Omental fat pad (tissue), 4 donors: ENCODE measurements around the gene DERL3. TPM values are rescaled to one million over a fixed set of nuclear protein-coding genes. Genes with fewer than 3 reads are reported as not detected.

Experiments
- ATAC-seq: fragments of 150-250 bp; one replicate; pipeline ENCODE4 v1.9.1; 2016; ENCODE audit warnings: mild to moderate bottlenecking, moderate library complexity; ENCODE audit not compliant: low FRiP score
- DNase-seq: peaks from one replicate; pipeline ENCODE4 v3.0.0-alpha.2; 2019; ENCODE audit warnings: low spot score
- CTCF ChIP-seq, 3 donors: fragments of 450-650 bp; IDR thresholded peaks; one replicate each; pipeline ENCODE4 v1.5.1; 2016 to 2017; ENCODE audit warnings: antibody characterized with exemption in 3 of 3, mild to moderate bottlenecking in 3 of 3, moderate library complexity in 2 of 3
- small RNA-seq: library from RNA; depleted of rRNA; stranded (forward); fragments of <200 nt; gene quantifications from one replicate; pipeline ENCODE3, GENCODE V24; 2016
- total RNA-seq, 4 donors: library from RNA; depleted of rRNA; stranded (reverse); fragments of >200 nt; gene quantifications; one replicate each; pipeline ENCODE4 v1.1.0, GENCODE V29; 2016

DERL3 gene
- total RNA-seq, 4 donors from 2014 or later, result 0.47 to 3.1 (median 1.5) TPM

DNA sequence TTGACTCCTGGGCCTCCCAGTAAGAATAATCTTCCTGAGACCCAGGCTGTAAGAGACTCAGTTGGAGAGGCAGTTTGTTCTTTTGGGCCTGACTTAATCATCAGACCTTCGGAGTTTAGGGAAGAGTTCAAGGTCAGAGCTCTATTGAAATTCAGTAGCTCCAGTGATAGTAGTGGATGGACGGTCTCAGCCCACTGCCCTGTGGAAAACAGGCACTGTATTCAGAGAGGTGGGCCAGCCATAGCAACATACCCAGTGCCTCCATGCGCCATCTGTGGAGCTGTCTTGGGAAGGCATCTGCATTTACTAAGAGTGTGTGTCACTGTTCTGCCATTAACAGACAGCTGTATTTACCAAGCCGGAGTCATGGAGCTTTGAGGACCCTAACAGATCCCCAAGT lies 49.2 kb downstream of the DERL3 start:
- no peak for DNase-seq
- no peak for ATAC-seq
- no peak for TF ChIP-seq CTCF (IDR thresholded peaks at IDR 0.05)

GRCh38 chr22:23789121-23789520 lies 49.7 kb downstream of the DERL3 start:
- ATAC-seq, result no peak
- TF ChIP-seq CTCF (IDR thresholded peaks at IDR 0.05), result no peak
- no peak for DNase-seq

GRCh38 chr22:23787910-23788309 lies 50.9 kb downstream of the DERL3 start:
- DNase-seq (no peak), ATAC-seq (no peak)
- TF ChIP-seq CTCF (IDR thresholded peaks at IDR 0.05), result no peak

DNA sequence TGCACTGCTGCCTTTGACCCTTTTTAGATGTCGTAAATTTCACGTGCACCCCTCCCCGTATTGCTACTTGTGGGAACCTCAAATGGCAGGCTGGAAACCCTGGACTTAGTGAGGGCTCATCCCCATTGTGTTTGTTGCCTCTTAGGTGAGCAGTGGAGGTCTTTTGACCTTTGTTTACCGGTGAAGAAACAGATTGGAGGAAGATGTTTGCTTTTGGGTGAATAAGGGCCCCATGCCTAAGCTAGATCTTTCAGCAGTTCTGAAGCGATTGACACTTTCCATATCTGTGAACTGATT lies 51.3 kb downstream of the DERL3 start:
- ATAC-seq (no peak), DNase-seq (no peak)
- TF ChIP-seq CTCF (IDR thresholded peaks at IDR 0.05), result no peak

GRCh38 chr22:23786752-23787599 lies 51.8 kb downstream of the DERL3 start, which contains the start of gene SMARCB1:
Gene SMARCB1 (plus strand): TSS chr22:23786966. CDS start chr22:23787170, 204 bp downstream.
- no peak for TF ChIP-seq CTCF (IDR thresholded peaks at IDR 0.05)
- DNase-seq, result peak; percentile 78
- ATAC-seq, result peak; percentile 88

DNA sequence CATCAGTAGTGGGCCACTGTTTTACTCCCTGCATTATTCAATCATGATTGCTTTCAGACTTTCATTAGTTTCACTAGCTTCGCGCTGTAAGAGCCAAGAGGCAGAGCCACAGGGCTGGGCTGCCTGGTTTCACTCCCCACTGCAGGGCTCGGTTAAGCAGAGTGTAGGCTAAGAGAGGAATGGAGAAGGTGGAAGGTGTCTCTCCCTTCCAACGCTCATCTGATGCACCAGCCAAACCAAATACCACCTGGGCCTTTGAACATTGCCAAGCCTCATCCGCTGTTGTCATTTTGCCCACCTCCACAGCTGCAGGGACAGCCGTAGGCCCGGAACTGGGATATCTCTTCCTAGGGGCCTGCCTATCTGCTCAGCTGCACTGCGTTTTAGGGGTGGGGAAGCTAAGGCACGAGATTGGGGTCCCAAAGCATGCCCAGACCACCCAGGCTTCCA lies 52.5 kb downstream of the DERL3 start:
- DNase-seq, result no peak
- no peak for TF ChIP-seq CTCF (IDR thresholded peaks at IDR 0.05)
- no peak for ATAC-seq

Small RNA genes lying within 50 kb of the gene (small RNA-seq; reads per million reads assigned to genes)
- gene RN7SL268P, result not detected

Other genes with a start within 250 kb of the DERL3 start
- gene DRICH1, start 206.7 kb downstream of the DERL3 start, total RNA-seq, result 1 to 10 TPM in 1 of 4 donors, under 1 TPM in 2, not detected in 1; 0.56 to 1.3 (median 0.72) TPM
- gene RGL4, start 148.0 kb downstream of the DERL3 start, total RNA-seq, result 1 to 10 TPM in 2 of 4 donors, under 1 TPM in 1, not detected in 1; 0.38 to 6.9 (median 1.3) TPM
- 1 to 10 TPM; 2.8 to 5.1 (median 4.0) TPM for gene ZNF70, start 87.9 kb downstream of the DERL3 start, total RNA-seq
- gene VPREB3, start 84.6 kb downstream of the DERL3 start, total RNA-seq, result not detected
- gene C22orf15, start 76.0 kb downstream of the DERL3 start, total RNA-seq, result not detected
- 10 to 100 TPM; 19.9 to 61.2 (median 31.2) TPM for gene CHCHD10, start 71.0 kb downstream of the DERL3 start, total RNA-seq
- gene MMP11, start 66.2 kb downstream of the DERL3 start, total RNA-seq, result 1 to 10 TPM in 2 of 4 donors, under 1 TPM in 1, not detected in 1; 0.79 to 3.1 (median 2.1) TPM
- 10 to 100 TPM; 38.8 to 50.9 (median 47.6) TPM for gene SMARCB1, start 52.0 kb downstream of the DERL3 start, total RNA-seq
- 1 to 10 TPM; 3.1 to 9.2 (median 7.5) TPM for gene SLC2A11, start 18.9 kb upstream of the DERL3 start, total RNA-seq
- 100 to 1,000 TPM; 136 to 255 (median 235) TPM for gene MIF, start 55.4 kb upstream of the DERL3 start, total RNA-seq
- 1 to 10 TPM in 3 of 4 donors, under 1 TPM in 1; 0.95 to 7.7 (median 3.3) TPM for gene GSTT2B, start 122.2 kb upstream of the DERL3 start, total RNA-seq
- 1 to 10 TPM in 1 of 4 donors, under 1 TPM in 1, not detected in 2; 0.84 to 1.1 TPM for gene DDTL, start 127.9 kb upstream of the DERL3 start, total RNA-seq
- 100 to 1,000 TPM; 107 to 168 (median 143) TPM for gene DDT, start 135.4 kb upstream of the DERL3 start, total RNA-seq
- not detected for gene GSTT2, start 141.1 kb upstream of the DERL3 start, total RNA-seq
- gene GSTT4, start 166.4 kb upstream of the DERL3 start, total RNA-seq, result not detected
- gene CABIN1, start 172.3 kb upstream of the DERL3 start, total RNA-seq, result 10 to 100 TPM; 27.0 to 56.9 (median 29.2) TPM